T-helper 22 cell (primary cell): Measurements from ENCODE around the gene DLX6.

ENCODE experiments used
- DNase-seq: peaks from one replicate; pipeline ENCODE4 v3.0.0-alpha.2; 2020; ENCODE audit warnings: low read depth

DLX6 gene

GRCh38 chr7:96996111-96996957 lies 9.0 kb upstream of the DLX6 start:
- no peak for DNase-seq

GRCh38 chr7:96996958-96997511 lies 8.3 kb upstream of the DLX6 start:
- no peak for DNase-seq

GRCh38 chr7:96997512-96998032 lies 7.8 kb upstream of the DLX6 start:
- no peak for DNase-seq

- no peak for DNase-seq
Measured at GRCh38 chr7:96998333-96998732, 7.0 kb upstream of the DLX6 start.

GRCh38 chr7:96998744-96999143 lies 6.6 kb upstream of the DLX6 start:
- no peak for DNase-seq

GRCh38 chr7:97001221-97001620 lies 4.1 kb upstream of the DLX6 start:
- no peak for DNase-seq

GRCh38 chr7:97001656-97002554 lies 3.4 kb upstream of the DLX6 start:
- DNase-seq = no peak

GRCh38 chr7:97002555-97003261 lies 2.6 kb upstream of the DLX6 start:
- DNase-seq = no peak

- DNase-seq = no peak
Measured at GRCh38 chr7:97003262-97004246, 1.8 kb upstream of the DLX6 start.

GRCh38 chr7:97004247-97005182 lies 838 bp upstream of the DLX6 start:
- no peak for DNase-seq

- no peak for DNase-seq
Measured at GRCh38 chr7:97006055-97006815, 882 bp downstream of the DLX6 start.

- no peak for DNase-seq
Measured at GRCh38 chr7:97006816-97007582, 1.6 kb downstream of the DLX6 start.

GRCh38 chr7:97007583-97007861 lies 2.2 kb downstream of the DLX6 start:
- no peak for DNase-seq

- no peak for DNase-seq
Measured at GRCh38 chr7:97008275-97008917, 3.0 kb downstream of the DLX6 start.

- DNase-seq = no peak
Measured at GRCh38 chr7:97009753-97010732, 4.7 kb downstream of the DLX6 start.

GRCh38 chr7:97011104-97011503 lies 5.8 kb downstream of the DLX6 start:
- DNase-seq = no peak
